Measurements from ENCODE around the gene IPO7. TPM values are rescaled to one million over a fixed set of nuclear protein-coding genes. Genes with fewer than 3 reads are reported as not detected.
A peak's percentile ranks its signal among the peaks of the same experiment; 100 is the strongest.
"Not testable (repeated sequence)": the region's sequence is repeated elsewhere in the genome, so short reads cannot be mapped to it uniquely, and the experiment has no call there.

Gene IPO7
- total RNA-seq, 1 donor from 2014 or later: 120 TPM

DNA sequence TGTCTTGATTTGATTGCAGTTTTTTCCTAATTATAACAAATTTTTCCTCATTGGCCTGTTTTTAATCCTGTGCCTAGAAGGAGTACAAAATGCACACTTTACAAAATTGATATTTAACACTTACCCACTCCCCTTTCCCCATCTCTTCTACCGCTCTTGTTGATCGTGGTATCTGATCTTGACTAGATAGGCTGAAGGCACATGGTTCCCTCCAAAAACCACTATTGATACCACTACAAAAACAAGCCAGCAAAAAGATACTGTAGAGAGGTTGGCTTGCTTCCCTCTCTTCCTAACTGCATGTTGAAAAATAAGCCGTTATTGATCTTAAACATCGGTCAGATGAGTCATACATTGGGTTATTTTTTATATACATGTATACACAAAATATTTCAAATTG lies 61.8 kb downstream of the IPO7 start:
- TF ChIP-seq, protein P1, sequence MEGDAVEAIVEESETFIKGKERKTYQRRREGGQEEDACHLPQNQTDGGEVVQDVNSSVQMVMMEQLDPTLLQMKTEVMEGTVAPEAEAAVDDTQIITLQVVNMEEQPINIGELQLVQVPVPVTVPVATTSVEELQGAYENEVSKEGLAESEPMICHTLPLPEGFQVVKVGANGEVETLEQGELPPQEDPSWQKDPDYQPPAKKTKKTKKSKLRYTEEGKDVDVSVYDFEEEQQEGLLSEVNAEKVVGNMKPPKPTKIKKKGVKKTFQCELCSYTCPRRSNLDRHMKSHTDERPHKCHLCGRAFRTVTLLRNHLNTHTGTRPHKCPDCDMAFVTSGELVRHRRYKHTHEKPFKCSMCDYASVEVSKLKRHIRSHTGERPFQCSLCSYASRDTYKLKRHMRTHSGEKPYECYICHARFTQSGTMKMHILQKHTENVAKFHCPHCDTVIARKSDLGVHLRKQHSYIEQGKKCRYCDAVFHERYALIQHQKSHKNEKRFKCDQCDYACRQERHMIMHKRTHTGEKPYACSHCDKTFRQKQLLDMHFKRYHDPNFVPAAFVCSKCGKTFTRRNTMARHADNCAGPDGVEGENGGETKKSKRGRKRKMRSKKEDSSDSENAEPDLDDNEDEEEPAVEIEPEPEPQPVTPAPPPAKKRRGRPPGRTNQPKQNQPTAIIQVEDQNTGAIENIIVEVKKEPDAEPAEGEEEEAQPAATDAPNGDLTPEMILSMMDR (IDR thresholded peaks at IDR 0.05): no peak
- H3K27me3 ChIP-seq: no peaks in the 10 kb centered on the region
- intact Hi-C loops (cut with DNase I): no loop called here
- no peaks in the 10 kb centered on the region for H3K4me1 ChIP-seq
- H3K9me3 ChIP-seq: no peaks in the 10 kb centered on the region
- H3K4me3 ChIP-seq: no peak overlapping the region
- H3K27ac ChIP-seq: no peak overlapping the region
- no peak for DNase-seq
- no peak for ATAC-seq
- peaks cover 58% of the 10 kb centered on the region for H3K36me3 ChIP-seq

DNA sequence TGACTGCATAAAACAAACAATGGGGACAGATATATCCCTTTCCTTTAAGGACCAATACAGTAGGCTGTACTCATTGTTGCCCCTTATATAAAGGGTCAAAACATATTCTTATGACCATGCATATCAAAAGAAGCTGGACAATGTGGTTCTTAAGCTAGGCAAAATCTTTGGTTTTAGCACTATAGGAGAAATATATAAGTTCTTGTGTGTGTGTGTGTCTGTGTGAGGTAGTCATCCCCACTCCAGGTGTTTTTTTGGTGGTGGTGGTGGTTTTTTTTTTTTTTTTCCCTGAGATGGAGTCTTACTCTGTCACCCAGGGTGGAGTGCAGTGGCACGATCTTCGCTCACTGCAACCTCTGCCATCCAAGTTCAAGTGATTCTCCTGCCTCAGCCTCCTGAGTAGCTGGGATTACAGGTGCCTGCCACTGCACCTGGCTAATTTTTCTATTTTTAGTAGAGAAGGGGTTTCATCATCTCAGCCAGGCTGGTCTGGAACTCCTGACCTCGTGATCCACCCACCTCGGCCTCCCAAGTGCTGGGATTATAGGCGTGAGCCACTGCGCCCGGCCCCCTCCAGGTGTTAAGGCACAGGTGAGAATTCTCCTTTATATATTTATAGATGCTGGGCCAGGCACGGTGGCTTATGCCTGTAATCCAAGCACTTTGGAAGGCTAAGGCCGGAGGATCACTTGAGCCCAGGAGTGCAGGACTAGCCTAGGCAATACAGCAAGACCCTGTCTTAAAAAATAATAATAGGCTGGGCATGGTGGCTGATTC lies 64.3 kb downstream of the IPO7 start:
- Histone ChIP-seq H3K4me3 (no peak overlapping the region), H3K4me1 (no peaks in the 10 kb centered on the region), H3K9me3 (peaks cover 5% of the 10 kb centered on the region), H3K27me3 (no peaks in the 10 kb centered on the region), H3K36me3 (peaks cover 33% of the 10 kb centered on the region), H3K27ac (no peak overlapping the region)
- TF ChIP-seq, protein P1 (IDR thresholded peaks at IDR 0.05): no peak
- intact Hi-C loops (cut with DNase I): no loop called here
- ATAC-seq (no peak), DNase-seq (peak; percentile 40)

DNA sequence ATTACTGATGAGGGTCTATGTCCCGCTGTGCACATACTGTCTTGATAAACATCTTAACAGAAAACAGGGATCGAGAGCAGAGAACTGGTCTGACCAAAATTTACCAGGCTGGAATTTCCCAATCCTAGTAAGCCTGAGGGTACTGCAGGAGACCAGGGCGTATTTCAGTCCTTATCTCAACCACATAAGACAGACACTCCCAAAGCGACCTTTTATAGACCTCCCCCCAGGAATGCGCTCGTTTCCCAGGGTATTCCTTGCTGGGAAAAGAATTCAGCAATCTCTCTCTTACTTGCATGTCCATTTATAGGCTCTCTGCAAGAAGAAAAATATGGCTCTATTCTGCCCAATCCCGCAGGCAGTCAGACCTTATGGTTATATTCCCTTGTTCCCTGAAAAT lies 67.6 kb downstream of the IPO7 start:
- H3K27ac ChIP-seq; H3K4me1 ChIP-seq; ATAC-seq; H3K4me3 ChIP-seq; H3K27me3 ChIP-seq; H3K36me3 ChIP-seq; DNase-seq; H3K9me3 ChIP-seq; intact Hi-C loops (cut with DNase I): not testable (repeated sequence)

DNA sequence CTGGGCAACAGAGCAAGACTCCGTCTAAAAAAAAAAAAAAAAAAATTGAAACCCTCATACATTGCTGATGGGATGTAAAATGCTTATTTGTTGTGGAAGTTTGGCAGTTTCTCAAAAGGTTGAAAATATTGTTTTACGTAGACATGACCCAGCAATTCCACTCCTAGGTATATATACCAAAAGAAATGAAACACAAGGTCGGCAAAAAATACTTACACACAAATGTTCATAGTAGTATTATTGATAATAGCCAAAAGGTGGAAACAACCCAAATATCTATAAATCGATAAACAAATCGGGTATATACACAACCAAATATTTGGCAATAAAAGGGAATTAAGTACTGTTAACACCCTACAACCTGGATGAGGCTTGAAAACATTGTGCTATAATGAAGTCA lies 71.3 kb downstream of the IPO7 start:
- intact Hi-C loops (cut with DNase I): no loop called here
- no peak for ATAC-seq
- TF ChIP-seq, protein P1 (IDR thresholded peaks at IDR 0.05): no peak
- no peak for DNase-seq
- no peaks in the 10 kb centered on the region for H3K36me3 ChIP-seq
- no peaks in the 10 kb centered on the region for H3K27me3 ChIP-seq
- H3K4me3 ChIP-seq: no peak overlapping the region
- H3K4me1 ChIP-seq: peaks cover 3% of the 10 kb centered on the region
- no peak overlapping the region for H3K27ac ChIP-seq
- H3K9me3 ChIP-seq: peaks cover 5% of the 10 kb centered on the region

DNA sequence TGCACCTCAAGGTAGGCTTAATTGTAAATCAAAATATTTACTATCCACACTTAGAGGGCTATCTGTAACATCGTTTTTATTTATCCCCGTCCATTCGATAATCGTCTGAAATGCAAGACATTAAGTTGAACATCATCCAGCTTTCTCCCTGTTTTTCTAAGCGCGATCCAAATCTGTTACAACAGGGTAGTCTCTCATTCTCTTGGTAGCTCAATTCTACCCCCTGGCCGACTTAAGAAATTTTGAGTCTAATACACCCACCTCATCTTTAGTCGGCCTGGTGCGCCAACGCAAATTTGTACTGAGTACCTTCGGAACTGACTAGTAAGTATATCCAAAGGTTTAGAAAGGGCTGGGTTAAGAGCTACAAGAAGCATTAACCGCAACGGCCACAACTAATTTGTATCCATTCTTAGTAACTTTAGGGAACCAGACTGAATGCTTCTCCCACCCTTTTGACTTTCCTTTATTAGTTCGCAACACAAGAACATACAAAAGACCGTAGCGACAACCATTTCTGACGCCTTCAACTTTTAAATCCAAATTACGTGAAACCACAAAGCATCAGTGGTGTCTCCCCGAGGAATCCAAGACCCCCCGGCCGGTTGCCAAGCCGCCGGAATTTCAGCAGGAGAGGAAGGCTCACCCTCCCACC lies 75.3 kb downstream of the IPO7 start:
- no peaks in the 10 kb centered on the region for H3K27me3 ChIP-seq
- intact Hi-C loops (cut with DNase I): no loop called here
- no peaks in the 10 kb centered on the region for H3K36me3 ChIP-seq
- TF ChIP-seq, protein P1 (IDR thresholded peaks at IDR 0.05): no peak
- H3K4me1 ChIP-seq: peaks cover 14% of the 10 kb centered on the region
- H3K9me3 ChIP-seq: no peaks in the 10 kb centered on the region
- DNase-seq: peak; percentile 58
- ATAC-seq: no peak
- peak overlapping the region; percentile 99 for H3K27ac ChIP-seq
- peak overlapping the region; percentile 98 for H3K4me3 ChIP-seq

DNA sequence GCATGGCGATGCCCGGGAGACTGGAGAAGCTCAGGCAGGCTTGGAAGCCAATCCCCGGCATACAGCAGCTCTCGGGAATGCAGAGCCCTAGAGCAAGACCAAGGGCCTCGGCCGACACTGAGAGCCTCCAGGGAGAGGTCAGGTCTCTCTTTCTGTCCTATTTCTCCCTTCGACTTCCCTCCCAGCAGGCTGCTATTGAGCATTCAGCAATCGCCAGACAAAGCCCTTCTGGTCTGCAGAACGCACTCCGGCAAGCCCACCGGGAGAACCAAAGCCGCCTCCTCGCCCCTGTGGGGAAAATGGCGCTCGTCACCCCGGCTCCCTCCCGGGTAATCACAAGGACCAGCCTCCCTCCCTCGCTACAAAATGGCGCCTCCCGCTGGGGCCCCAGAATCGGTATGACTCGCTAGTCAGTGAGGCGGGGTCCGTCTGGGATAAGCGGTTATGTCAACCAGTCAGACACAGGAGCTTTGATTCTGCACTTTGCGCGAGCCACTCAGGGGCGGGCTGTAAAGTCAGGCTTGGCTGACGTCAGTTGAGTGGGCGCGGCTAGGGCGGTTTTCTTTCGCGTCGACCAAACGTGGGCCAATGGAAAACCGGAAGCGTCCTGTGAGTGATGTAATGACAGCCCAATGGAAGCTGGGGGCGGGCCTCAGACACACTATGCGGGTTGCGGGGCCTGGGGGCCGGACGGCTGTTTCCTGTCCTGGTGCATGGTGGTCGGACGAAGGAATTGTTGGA lies 76.0 kb downstream of the IPO7 start, which contains the start of gene ZNF143:
Gene ZNF143, plus strand, starts transcription at position 691 of the 741 bp plus-strand sequence. CDS start 10,297 bp downstream, outside the sequence.
- TF ChIP-seq, protein P1 (IDR thresholded peaks at IDR 0.05): no peak
- H3K9me3 ChIP-seq: no peaks in the 10 kb centered on the region
- no peaks in the 10 kb centered on the region for H3K27me3 ChIP-seq
- ATAC-seq: peak; percentile 96
- H3K36me3 ChIP-seq: no peaks in the 10 kb centered on the region
- H3K27ac ChIP-seq: peak within 1 kb of the TSS; percentile 99
- intact Hi-C loops (cut with DNase I): no loop called here
- H3K4me1 ChIP-seq: peaks cover 14% of the 10 kb centered on the region
- DNase-seq: peak; percentile 100
- H3K4me3 ChIP-seq: peak within 1 kb of the TSS; percentile 98
